SK-N-SH (cell line): ENCODE data around the gene ARL5B.

Source experiments
- CTCF ChIP-seq: fragments of 200-600 bp; sonication (generic); IDR thresholded peaks from 2 replicates; pipeline ENCODE4 v1.6.1; 2017; ENCODE audit warnings: antibody characterized with exemption, mild to moderate bottlenecking, moderate library complexity
- EP300 ChIP-seq, 2 experiments: IDR thresholded peaks; 2 replicates each; pipeline versions ENCODE4 v1.4.0 to v1.6.1; 2012; ENCODE audit warnings: borderline replicate concordance in 1 of 2, low read depth in 1 of 2, low read length in 1 of 2
- RXRA ChIP-seq: IDR thresholded peaks from 2 replicates; pipeline ENCODE4 v1.4.0; 2012; ENCODE audit warnings: low read depth, mild to moderate bottlenecking, borderline replicate concordance

GRCh38 chr10:18665815-18666558, 6.8 kb downstream of the ARL5B start:
- TF ChIP-seq CTCF (no peak), EP300 (IDR thresholded peaks at IDR 0.05; ENCODE audit: borderline replicate concordance in 1 of 2, low read depth in 1 of 2, low read length in 1 of 2) (no peak), RXRA (no peak)
